ENCODE data around the gene CREB3L4. TPM values are rescaled to one million over a fixed set of nuclear protein-coding genes. Genes with fewer than 3 reads are reported as not detected.

The CREB3L4 gene, protein sequence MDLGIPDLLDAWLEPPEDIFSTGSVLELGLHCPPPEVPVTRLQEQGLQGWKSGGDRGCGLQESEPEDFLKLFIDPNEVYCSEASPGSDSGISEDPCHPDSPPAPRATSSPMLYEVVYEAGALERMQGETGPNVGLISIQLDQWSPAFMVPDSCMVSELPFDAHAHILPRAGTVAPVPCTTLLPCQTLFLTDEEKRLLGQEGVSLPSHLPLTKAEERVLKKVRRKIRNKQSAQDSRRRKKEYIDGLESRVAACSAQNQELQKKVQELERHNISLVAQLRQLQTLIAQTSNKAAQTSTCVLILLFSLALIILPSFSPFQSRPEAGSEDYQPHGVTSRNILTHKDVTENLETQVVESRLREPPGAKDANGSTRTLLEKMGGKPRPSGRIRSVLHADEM
- total RNA-seq (10 to 100 TPM in 1 of 2 donors, 1 to 10 TPM in 1; 4.3 to 16.5 TPM), polyA plus RNA-seq (ENCODE audit: insufficient read length in 2 of 2) (10 to 100 TPM in 1 of 2 donors, 1 to 10 TPM in 1; 6.5 to 14.0 TPM)
- long read RNA-seq, donor 1 = 0 reads
- long read RNA-seq, donor 2, partial matches to known transcripts = 43 of 179 reads
- long read RNA-seq, donor 2, other reads (novel, unspliced or antisense) = 136 of 179 reads
- long read RNA-seq, donor 3 = 0 reads
- long read RNA-seq, donor 4, partial matches to known transcripts = 19 of 29 reads
- long read RNA-seq, donor 4, other reads (novel, unspliced or antisense) = 0 of 29 reads

DNA sequence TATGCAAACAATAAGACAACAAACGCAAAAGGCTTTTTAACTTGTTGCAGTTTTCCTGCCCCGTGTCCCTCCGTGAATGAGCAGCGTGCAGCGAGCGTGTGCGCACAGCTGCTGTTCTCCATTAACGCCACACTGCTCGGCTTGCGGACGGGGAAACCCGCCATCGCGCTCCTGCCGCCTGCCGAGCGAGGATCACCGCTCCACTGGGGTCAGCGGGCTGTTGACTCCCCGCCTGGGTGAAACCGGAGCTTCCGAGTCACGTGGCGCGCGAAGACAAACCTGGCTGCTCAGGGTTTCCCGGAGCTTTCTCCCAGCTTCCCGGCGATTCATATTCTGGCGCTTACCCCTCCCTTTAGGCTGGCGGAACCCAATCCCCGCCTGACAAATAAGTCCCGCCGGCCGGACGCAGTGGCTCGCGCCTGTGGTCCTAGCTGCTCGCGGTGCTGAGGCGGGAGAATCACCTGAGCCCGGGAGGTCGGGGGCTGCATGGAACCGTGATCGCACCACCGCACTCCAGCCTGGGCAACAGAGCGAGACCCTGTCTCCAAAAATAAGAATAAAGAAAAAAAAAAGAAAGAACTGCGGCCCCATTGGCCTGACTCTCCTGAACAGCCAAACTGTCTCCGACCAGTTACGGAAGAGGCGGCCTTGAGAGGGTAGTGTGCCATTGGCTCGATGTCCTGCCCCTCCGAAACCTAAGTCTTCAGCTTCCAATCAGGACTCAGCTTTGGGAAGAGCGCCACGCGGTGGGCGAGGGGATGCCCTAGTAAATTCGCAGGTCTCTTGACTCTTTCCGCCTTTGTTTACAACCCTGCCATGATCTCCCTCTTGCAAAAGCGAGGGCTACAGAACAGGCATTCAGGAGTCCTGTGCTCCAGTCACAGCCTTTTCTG lies at the start of gene CREB3L4:
TSS of gene CREB3L4 (plus strand) at position 796 of the 893 bp plus-strand sequence. CDS start 624 bp downstream, outside the sequence.
- WGBS (ENCODE audit: insufficient coverage) = under 1% methylated on average over 60 of the region's 60 CpGs
- DNase-seq (ENCODE audit: low read depth in 4 of 6, low spot score in 6 of 6) = peak; percentile 92 to 99 (median 95)
- Histone ChIP-seq H3K27ac (ENCODE audit: low read depth, low read length) (peak within 1 kb of the TSS; percentile 90), H3K27me3 (ENCODE audit: control insufficient read depth, insufficient read depth, low read length) (no peaks in the 10 kb centered on the region), H3K9me3 (ENCODE audit: control insufficient read depth, insufficient read depth, low read length) (no peaks in the 10 kb centered on the region), H3K36me3 (ENCODE audit: control insufficient read depth, insufficient read depth, low read length) (peaks cover 2% of the 10 kb centered on the region), H3K4me1 (ENCODE audit: control insufficient read depth, insufficient read depth, low read length) (peaks cover 30% of the 10 kb centered on the region), H3K4me3 (ENCODE audit: low read depth, low read length) (peak within 1 kb of the TSS; percentile 78)

DNA sequence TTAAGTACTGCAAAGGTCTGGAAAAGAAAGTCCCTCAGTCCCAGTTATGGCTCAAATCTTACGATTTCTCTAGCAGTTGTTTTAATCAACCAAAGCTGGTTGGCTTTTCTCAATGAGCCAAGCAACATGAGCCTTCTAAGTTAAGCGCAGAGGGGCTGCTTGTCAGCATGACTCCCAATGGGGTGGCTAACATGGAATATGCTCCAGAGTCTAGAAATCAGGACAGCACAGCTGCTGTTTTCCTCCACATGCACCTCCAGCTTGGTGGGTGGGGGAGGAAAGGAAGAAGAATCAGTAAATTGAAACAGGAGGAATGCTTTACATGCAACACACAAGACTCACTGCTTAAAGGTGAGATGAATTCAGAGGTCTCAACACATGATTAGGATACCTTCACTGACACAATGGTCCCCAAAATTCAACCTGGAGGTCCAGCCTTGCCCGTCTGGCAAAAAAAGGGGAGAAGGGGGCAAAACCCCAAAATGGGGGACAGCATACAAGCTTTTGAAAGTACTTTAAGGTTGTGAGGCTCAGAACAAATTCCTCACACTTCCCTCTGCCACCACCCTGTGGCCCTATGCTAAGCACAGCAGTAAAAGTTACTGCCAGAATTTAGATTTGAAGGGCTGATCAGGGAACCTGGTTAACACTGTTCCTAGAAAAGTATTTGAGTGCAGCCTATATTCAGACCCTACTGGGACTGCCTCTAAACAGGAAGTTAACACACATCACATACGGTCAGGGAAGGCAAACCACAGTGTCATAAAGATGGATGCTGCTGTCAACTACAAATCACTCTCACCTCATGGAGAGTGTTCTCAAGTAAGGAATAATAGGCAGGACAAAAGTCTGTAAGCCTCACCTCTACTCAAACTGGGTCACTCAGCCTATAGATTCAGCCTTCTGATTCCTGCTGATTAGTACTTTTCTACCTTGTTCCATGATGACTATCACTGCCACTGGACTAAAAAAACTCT lies 47.5 kb upstream of the CREB3L4 start:
- Histone ChIP-seq H3K27me3 (ENCODE audit: control insufficient read depth, insufficient read depth, low read length) (no peaks in the 10 kb centered on the region), H3K4me3 (ENCODE audit: low read depth, low read length) (no peak overlapping the region), H3K4me1 (ENCODE audit: control insufficient read depth, insufficient read depth, low read length) (peaks cover 22% of the 10 kb centered on the region), H3K27ac (ENCODE audit: low read depth, low read length) (no peak overlapping the region), H3K36me3 (ENCODE audit: control insufficient read depth, insufficient read depth, low read length) (peaks cover 3% of the 10 kb centered on the region), H3K9me3 (ENCODE audit: control insufficient read depth, insufficient read depth, low read length) (no peaks in the 10 kb centered on the region)
- WGBS (ENCODE audit: insufficient coverage) = 63% methylated on average over 2 of the region's 4 CpGs
- peak in 2 of 6 donors; percentile 23 to 52 for DNase-seq (ENCODE audit: low read depth in 4 of 6, low spot score in 6 of 6)

DNA sequence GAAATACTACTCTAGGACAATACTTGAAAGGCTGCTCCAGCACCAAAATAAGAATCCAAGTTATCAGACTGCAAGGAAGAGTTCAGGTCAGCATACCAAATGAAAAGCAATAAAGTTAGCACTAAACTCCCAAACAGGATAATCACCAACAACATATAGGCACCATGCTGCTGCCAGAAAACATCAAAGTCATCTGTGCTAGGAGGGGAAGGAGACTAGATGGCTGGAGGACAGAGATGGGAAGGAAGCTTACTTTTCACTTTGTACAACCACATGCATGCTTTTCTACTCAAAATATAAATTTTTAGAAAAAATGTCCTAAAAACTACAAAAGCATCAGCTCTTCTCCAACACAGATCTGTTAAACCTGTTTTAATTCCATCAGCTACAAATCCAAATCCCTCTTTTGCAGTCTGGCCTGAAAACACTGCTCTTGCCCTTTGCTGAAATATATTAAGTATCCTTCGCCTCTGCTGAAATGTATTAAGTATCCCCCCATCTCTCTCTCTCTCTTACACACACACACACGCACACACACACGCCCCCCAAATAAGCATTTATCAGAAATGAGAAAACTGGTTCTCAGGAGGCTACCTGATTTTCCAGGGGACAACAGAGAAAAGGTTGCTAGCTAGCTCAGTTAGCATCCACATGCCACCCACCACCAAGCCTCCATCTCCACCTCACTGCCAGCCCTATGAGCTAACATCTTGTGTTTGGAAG lies 46.5 kb upstream of the CREB3L4 start:
- peak overlapping the region; percentile 73 for H3K27ac ChIP-seq (ENCODE audit: low read depth, low read length)
- 0% methylated on average over 1 of the region's 3 CpGs for WGBS (ENCODE audit: insufficient coverage)
- peaks cover 22% of the 10 kb centered on the region for H3K4me1 ChIP-seq (ENCODE audit: control insufficient read depth, insufficient read depth, low read length)
- H3K36me3 ChIP-seq (ENCODE audit: control insufficient read depth, insufficient read depth, low read length) = peaks cover 3% of the 10 kb centered on the region
- DNase-seq (ENCODE audit: low read depth in 4 of 6, low spot score in 6 of 6) = no peak
- H3K9me3 ChIP-seq (ENCODE audit: control insufficient read depth, insufficient read depth, low read length) = no peaks in the 10 kb centered on the region
- peak overlapping the region; percentile 84 for H3K4me3 ChIP-seq (ENCODE audit: low read depth, low read length)
- H3K27me3 ChIP-seq (ENCODE audit: control insufficient read depth, insufficient read depth, low read length) = no peaks in the 10 kb centered on the region

DNA sequence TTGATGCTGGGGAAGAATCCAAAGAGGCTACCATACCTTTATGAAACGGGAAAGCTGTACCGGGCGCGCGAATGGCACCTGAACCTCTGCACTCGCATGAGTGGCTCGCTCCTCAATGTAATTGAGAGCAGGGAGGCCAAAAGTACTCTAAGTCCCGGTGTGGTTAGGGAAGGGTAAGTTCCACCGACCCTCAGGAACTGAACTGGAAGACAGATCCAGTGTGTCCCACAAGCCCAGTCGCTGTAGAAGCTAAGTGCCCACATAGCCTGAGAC lies 46.0 kb upstream of the CREB3L4 start:
- no peaks in the 10 kb centered on the region for H3K9me3 ChIP-seq (ENCODE audit: control insufficient read depth, insufficient read depth, low read length)
- H3K27ac ChIP-seq (ENCODE audit: low read depth, low read length) = peak overlapping the region; percentile 73
- H3K4me1 ChIP-seq (ENCODE audit: control insufficient read depth, insufficient read depth, low read length) = peaks cover 22% of the 10 kb centered on the region
- WGBS (ENCODE audit: insufficient coverage) = 0% methylated on average over 8 of the region's 10 CpGs
- H3K36me3 ChIP-seq (ENCODE audit: control insufficient read depth, insufficient read depth, low read length) = peaks cover 3% of the 10 kb centered on the region
- DNase-seq (ENCODE audit: low read depth in 4 of 6, low spot score in 6 of 6) = peak in 1 of 6 donors; percentile 39
- peak overlapping the region; percentile 84 for H3K4me3 ChIP-seq (ENCODE audit: low read depth, low read length)
- no peaks in the 10 kb centered on the region for H3K27me3 ChIP-seq (ENCODE audit: control insufficient read depth, insufficient read depth, low read length)

DNA sequence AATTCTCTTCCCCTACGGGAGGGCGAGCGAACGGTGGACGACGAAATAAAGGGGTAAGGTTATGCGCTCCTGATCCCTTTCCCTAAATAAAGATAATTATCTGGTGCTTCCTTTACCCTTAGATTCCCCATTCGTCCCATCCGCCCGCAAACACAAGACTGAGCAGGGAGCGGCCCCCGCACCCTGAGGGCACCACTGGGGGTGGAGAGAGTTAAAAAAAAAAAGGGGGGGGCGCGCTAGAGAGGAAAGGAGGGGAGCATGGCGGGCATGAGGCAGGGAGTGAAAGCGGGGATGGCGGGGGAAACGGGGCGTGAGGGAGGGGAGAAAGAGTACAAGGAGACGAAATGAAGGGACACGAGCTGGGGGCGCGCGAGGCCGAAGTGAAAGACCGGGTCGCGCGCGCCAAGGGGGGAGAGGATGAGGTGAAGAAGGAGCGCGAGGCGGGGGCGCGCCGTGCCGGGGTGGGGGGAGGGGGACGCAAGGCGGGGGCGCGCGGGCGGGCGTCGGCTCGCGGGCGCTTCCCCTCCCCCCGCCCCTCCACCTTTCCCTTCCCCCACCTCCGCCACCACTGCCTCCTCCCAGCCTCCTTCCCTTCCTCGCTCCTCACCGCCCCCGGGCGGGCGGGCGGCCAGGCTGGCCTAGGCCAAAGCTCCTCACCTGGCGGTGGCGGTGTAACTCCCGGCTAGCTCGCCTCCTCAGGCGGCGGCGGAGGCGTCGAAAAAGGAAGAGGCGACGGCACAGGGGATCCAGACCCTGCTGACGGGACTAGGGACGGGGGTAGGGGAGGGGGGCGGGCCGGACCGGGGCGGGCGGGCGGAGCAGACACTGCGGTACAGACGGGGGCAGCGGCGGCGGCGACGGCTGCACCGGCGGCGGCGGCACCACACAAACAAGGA lies 45.4 kb upstream of the CREB3L4 start:
- peaks cover 3% of the 10 kb centered on the region for H3K36me3 ChIP-seq (ENCODE audit: control insufficient read depth, insufficient read depth, low read length)
- H3K4me1 ChIP-seq (ENCODE audit: control insufficient read depth, insufficient read depth, low read length) = peaks cover 22% of the 10 kb centered on the region
- under 1% methylated on average over 40 of the region's 86 CpGs for WGBS (ENCODE audit: insufficient coverage)
- H3K9me3 ChIP-seq (ENCODE audit: control insufficient read depth, insufficient read depth, low read length) = no peaks in the 10 kb centered on the region
- H3K27ac ChIP-seq (ENCODE audit: low read depth, low read length) = peak overlapping the region; percentile 92
- no peaks in the 10 kb centered on the region for H3K27me3 ChIP-seq (ENCODE audit: control insufficient read depth, insufficient read depth, low read length)
- peak overlapping the region; percentile 84 for H3K4me3 ChIP-seq (ENCODE audit: low read depth, low read length)
- DNase-seq (ENCODE audit: low read depth in 4 of 6, low spot score in 6 of 6) = peak in 3 of 6 donors; percentile 20 to 79 (median 78)

DNA sequence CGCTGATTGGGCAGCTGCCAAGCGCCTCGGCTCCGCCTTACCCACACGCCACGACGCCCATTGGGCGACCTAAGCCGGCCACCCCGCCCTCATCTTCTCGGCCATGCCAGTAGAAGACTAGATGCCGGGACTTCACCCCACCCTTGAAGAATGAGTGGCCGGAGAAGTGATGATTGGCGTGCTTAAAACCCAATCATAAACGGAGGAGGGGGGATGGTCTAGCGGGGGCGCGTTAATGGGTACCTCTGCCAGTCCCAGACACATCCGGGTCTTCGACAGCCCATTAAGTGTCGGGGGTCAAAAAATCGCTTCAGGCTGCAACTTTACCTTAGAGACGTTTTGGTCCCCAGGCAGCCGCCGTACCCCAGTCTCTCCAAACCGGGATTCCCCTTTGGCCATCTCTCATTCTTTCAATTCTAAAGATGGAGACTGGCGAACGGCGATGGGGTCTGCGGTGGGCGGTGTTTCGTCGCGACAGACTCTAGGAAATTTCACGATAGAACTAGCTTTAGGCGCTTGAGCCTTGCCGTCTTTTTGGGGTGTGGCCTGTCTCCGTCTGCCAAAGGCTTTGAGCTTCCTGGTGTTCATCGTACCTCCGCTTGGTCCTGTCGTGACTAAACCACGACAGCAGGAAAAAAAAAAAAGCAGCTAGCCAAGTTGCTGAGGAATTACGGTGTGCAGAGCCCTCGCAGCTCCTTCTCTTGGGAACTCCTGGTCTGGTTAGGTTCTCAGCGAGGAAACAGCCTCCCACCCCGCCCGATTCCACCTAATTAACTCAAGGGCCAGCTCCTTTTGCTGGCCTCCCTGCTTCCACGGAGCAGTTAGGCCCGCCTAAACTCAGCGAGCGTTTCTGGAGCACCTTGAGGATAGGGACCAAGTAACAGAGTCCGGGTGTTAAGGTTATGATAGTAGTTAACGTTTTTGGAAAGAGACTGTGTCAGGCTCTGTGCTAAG lies 44.5 kb upstream of the CREB3L4 start, which contains the start of gene GATAD2B:
TSS of gene GATAD2B (minus strand) at position 1 of the 954 bp plus-strand sequence. CDS start 94,625 bp downstream, outside the sequence.
- DNase-seq (ENCODE audit: low read depth in 4 of 6, low spot score in 6 of 6) = peak; percentile 99 to 100 (median 100)
- 0% methylated on average over 50 of the region's 53 CpGs for WGBS (ENCODE audit: insufficient coverage)
- Histone ChIP-seq H3K4me1 (ENCODE audit: control insufficient read depth, insufficient read depth, low read length) (peaks cover 28% of the 10 kb centered on the region), H3K4me3 (ENCODE audit: low read depth, low read length) (peak within 1 kb of the TSS; percentile 84), H3K27me3 (ENCODE audit: control insufficient read depth, insufficient read depth, low read length) (no peaks in the 10 kb centered on the region), H3K36me3 (ENCODE audit: control insufficient read depth, insufficient read depth, low read length) (no peaks in the 10 kb centered on the region), H3K9me3 (ENCODE audit: control insufficient read depth, insufficient read depth, low read length) (no peaks in the 10 kb centered on the region), H3K27ac (ENCODE audit: low read depth, low read length) (peak within 1 kb of the TSS; percentile 93)

DNA sequence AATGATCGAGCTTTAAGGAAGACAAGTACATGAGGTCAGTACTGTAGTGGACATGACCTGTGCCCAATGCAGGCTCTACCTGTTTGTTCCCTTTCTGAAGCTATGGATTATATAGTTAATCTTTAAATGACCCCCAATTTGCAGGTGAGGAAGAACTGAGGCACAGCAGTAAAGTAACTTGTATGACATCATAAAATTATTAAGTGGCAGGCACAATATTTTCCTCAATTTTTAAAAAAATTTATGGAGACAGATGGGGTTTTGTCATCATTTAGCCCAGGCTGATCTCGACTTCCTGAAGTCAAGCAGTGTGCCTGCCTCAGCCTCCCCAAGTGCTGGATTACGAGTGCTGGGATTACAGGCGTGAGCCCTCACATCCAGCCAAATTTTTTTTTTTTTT lies 41.3 kb upstream of the CREB3L4 start:
- Histone ChIP-seq H3K9me3 (ENCODE audit: control insufficient read depth, insufficient read depth, low read length) (no peaks in the 10 kb centered on the region), H3K36me3 (ENCODE audit: control insufficient read depth, insufficient read depth, low read length) (peaks cover 17% of the 10 kb centered on the region), H3K4me1 (ENCODE audit: control insufficient read depth, insufficient read depth, low read length) (peaks cover 27% of the 10 kb centered on the region), H3K27me3 (ENCODE audit: control insufficient read depth, insufficient read depth, low read length) (no peaks in the 10 kb centered on the region), H3K4me3 (ENCODE audit: low read depth, low read length) (no peak overlapping the region), H3K27ac (ENCODE audit: low read depth, low read length) (no peak overlapping the region)
- WGBS (ENCODE audit: insufficient coverage) = no CpG with 5 or more reads among the region's 4 CpGs
- DNase-seq (ENCODE audit: low read depth in 4 of 6, low spot score in 6 of 6) = no peak

Measured in spinal cord (tissue), 10 donors.